ENCODE data around the gene SNX22. TPM values are rescaled to one million over a fixed set of nuclear protein-coding genes. Genes with fewer than 3 reads are reported as not detected.

The SNX22 gene
- total and polyA plus RNA-seq, 9 donors = 0.07 to 2.3 (median 0.28) TPM; not detected in 1

GRCh38 chr15:64191971-64192830 lies 40.7 kb downstream of the SNX22 start:
- intact Hi-C loops (cut with DNase I) = no loop called here
- WGBS, 3 donors = 90 to 96% (median 95%) methylated on average over 5 of the region's 5 CpGs

DNA sequence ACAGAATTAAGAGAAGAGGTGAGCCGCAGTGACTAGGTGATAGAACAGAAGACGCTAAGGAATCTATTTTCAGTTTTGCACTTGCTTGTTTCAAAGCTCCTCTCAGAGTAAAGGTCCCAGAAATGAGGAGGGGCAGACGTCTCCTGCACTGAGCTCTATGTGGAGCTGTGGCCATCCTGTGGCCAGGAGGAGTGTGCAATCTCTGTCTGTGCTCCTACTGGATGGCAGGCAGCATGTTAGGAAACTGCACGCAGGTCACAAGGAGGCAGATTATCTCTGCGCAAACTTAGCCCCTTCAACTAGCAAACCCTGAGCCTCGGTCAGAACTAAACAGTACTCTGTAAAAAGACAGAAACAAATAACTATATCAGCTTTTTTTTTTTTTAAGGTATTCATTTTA lies 42.4 kb downstream of the SNX22 start:
- H3K9me3 ChIP-seq = no peaks in the 10 kb centered on the region
- no peak overlapping the region for H3K27ac ChIP-seq
- H3K27me3 ChIP-seq = no peaks in the 10 kb centered on the region
- 87 to 90% (median 88%) methylated on average over 6 of the region's 6 CpGs for WGBS, 3 donors
- H3K36me3 ChIP-seq = no peaks in the 10 kb centered on the region
- TF ChIP-seq POLR2A (IDR thresholded peaks at IDR 0.05) (no peak), EP300 (IDR thresholded peaks at IDR 0.05) (no peak)
- TF ChIP-seq, protein P1, sequence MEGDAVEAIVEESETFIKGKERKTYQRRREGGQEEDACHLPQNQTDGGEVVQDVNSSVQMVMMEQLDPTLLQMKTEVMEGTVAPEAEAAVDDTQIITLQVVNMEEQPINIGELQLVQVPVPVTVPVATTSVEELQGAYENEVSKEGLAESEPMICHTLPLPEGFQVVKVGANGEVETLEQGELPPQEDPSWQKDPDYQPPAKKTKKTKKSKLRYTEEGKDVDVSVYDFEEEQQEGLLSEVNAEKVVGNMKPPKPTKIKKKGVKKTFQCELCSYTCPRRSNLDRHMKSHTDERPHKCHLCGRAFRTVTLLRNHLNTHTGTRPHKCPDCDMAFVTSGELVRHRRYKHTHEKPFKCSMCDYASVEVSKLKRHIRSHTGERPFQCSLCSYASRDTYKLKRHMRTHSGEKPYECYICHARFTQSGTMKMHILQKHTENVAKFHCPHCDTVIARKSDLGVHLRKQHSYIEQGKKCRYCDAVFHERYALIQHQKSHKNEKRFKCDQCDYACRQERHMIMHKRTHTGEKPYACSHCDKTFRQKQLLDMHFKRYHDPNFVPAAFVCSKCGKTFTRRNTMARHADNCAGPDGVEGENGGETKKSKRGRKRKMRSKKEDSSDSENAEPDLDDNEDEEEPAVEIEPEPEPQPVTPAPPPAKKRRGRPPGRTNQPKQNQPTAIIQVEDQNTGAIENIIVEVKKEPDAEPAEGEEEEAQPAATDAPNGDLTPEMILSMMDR (IDR thresholded peaks at IDR 0.05) = no peak
- H3K4me1 ChIP-seq (ENCODE audit: insufficient read depth) = no peaks in the 10 kb centered on the region
- intact Hi-C loops (cut with DNase I) = no loop called here
- no peak overlapping the region for H3K4me3 ChIP-seq
- no peak for DNase-seq

More at GRCh38 chr15:64191971-64192830, 40.7 kb downstream of the SNX22 start:
- H3K27ac ChIP-seq = no peak overlapping the region
- H3K27me3 ChIP-seq = no peaks in the 10 kb centered on the region
- no peak for DNase-seq
- no peak overlapping the region for H3K4me3 ChIP-seq
- H3K4me1 ChIP-seq (ENCODE audit: insufficient read depth) = no peaks in the 10 kb centered on the region
- H3K9me3 ChIP-seq = no peaks in the 10 kb centered on the region
- TF ChIP-seq EP300 (IDR thresholded peaks at IDR 0.05) (no peak), POLR2A (IDR thresholded peaks at IDR 0.05) (no peak)
- TF ChIP-seq, protein P1 (IDR thresholded peaks at IDR 0.05) = no peak
- H3K36me3 ChIP-seq = no peaks in the 10 kb centered on the region

DNA sequence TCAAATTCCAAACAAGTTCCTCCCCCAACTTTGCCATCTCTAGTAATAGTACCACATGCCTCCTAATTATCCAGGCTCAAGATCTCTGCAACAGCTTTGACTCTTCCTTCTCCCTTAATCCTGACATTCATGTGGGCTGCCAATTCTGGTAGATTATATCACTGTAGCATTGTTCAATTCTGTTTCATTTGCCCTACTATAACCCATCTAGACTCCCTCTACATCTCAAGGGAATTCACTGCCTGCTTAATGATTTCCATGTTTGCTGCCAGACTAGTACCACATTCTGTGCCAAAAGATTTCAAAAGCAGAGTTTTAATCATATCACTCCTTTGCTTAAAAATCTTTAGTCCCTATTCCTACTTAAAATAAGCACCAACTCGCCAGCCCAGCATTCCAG lies 45.9 kb downstream of the SNX22 start:
- Histone ChIP-seq H3K4me3 (no peak overlapping the region), H3K27me3 (no peaks in the 10 kb centered on the region), H3K9me3 (no peaks in the 10 kb centered on the region), H3K27ac (no peak overlapping the region), H3K36me3 (no peaks in the 10 kb centered on the region), H3K4me1 (ENCODE audit: insufficient read depth) (no peaks in the 10 kb centered on the region)
- 27 to 51% (median 44%) methylated on average over 1 of the region's 1 CpG for WGBS, 3 donors
- DNase-seq = no peak
- TF ChIP-seq EP300 (IDR thresholded peaks at IDR 0.05) (no peak), POLR2A (IDR thresholded peaks at IDR 0.05) (no peak)
- TF ChIP-seq, protein P1 (IDR thresholded peaks at IDR 0.05) = no peak
- intact Hi-C loops (cut with DNase I) = no loop called here

- intact Hi-C loops (cut with DNase I) = loop anchor here in 1 of 4 donors (10.0 kb wide), 1 partner anchor 150 kb away; the partner anchor contains the start of gene CSNK1G1
- H3K9me3 ChIP-seq = no peaks in the 10 kb centered on the region
- no peak for DNase-seq
- H3K27ac ChIP-seq = no peak overlapping the region
- no peaks in the 10 kb centered on the region for H3K27me3 ChIP-seq
- TF ChIP-seq, protein P1 (IDR thresholded peaks at IDR 0.05) = no peak
- TF ChIP-seq EP300 (IDR thresholded peaks at IDR 0.05) (no peak), POLR2A (IDR thresholded peaks at IDR 0.05) (no peak)
- H3K36me3 ChIP-seq = no peaks in the 10 kb centered on the region
- H3K4me1 ChIP-seq (ENCODE audit: insufficient read depth) = no peaks in the 10 kb centered on the region
- H3K4me3 ChIP-seq = no peak overlapping the region
These were observed 53.7 kb downstream of the SNX22 start for GRCh38 chr15:64205202-64205601.

Small RNAs within 50 kb of the gene (small RNA-seq; reads per million reads assigned to genes)
- not detected for gene RF00019

Other genes with a start within 250 kb of the SNX22 start
- gene DAPK2, start 105.2 kb upstream of the SNX22 start, total RNA-seq = 1 to 10 TPM in 6 of 7 donors, under 1 TPM in 1; 0.77 to 6.2 (median 1.7) TPM
- gene DAPK2, start 105.2 kb upstream of the SNX22 start, polyA plus RNA-seq = 1 to 10 TPM; 2.5 to 2.7 TPM
- gene CIAO2A, start 57.9 kb upstream of the SNX22 start, total RNA-seq = 10 to 100 TPM; 13.2 to 34.9 (median 17.8) TPM
- 10 to 100 TPM; 32.9 to 43.8 TPM for gene CIAO2A, start 57.9 kb upstream of the SNX22 start, polyA plus RNA-seq
- gene SNX1, start 55.7 kb upstream of the SNX22 start, total RNA-seq = 100 to 1,000 TPM in 5 of 7 donors, 10 to 100 TPM in 2; 57.9 to 139 (median 126) TPM
- 100 to 1,000 TPM in 1 of 2 donors, 10 to 100 TPM in 1; 51.5 to 120 TPM for gene SNX1, start 55.7 kb upstream of the SNX22 start, polyA plus RNA-seq
- gene PPIB, start 11.3 kb downstream of the SNX22 start, total RNA-seq = 100 to 1,000 TPM; 201 to 589 (median 367) TPM
- 100 to 1,000 TPM; 434 to 514 TPM for gene PPIB, start 11.3 kb downstream of the SNX22 start, polyA plus RNA-seq
- 10 to 100 TPM in 6 of 7 donors, 1 to 10 TPM in 1; 8.3 to 23.9 (median 14.8) TPM for gene CSNK1G1, start 204.4 kb downstream of the SNX22 start, total RNA-seq
- gene CSNK1G1, start 204.4 kb downstream of the SNX22 start, polyA plus RNA-seq = 10 to 100 TPM in 1 of 2 donors, 1 to 10 TPM in 1; 2.9 to 12.6 TPM
- gene PCLAF, start 229.7 kb downstream of the SNX22 start, total RNA-seq = 1 to 10 TPM in 1 of 7 donors, under 1 TPM in 2, not detected in 4; 0.37 to 1.6 (median 0.79) TPM
- gene PCLAF, start 229.7 kb downstream of the SNX22 start, polyA plus RNA-seq = 1 to 10 TPM; 1.3 to 2.2 TPM
- 10 to 100 TPM in 5 of 7 donors, 1 to 10 TPM in 2; 7.4 to 24.0 (median 18.6) TPM for gene TRIP4, start 236.1 kb downstream of the SNX22 start, total RNA-seq
- gene TRIP4, start 236.1 kb downstream of the SNX22 start, polyA plus RNA-seq = 10 to 100 TPM; 15.6 to 19.7 TPM

Data from ovary (tissue), 9 donors.